ENCODE measurements around the gene CIPC. TPM values are rescaled to one million over a fixed set of nuclear protein-coding genes. Genes with fewer than 3 reads are reported as not detected.

The CIPC gene
- total and polyA plus RNA-seq, 2 of the 13 experiments (the other 11 are each of a cell fraction or from before 2014, with no cell fraction given) = 7.6 to 13.9 TPM

DNA sequence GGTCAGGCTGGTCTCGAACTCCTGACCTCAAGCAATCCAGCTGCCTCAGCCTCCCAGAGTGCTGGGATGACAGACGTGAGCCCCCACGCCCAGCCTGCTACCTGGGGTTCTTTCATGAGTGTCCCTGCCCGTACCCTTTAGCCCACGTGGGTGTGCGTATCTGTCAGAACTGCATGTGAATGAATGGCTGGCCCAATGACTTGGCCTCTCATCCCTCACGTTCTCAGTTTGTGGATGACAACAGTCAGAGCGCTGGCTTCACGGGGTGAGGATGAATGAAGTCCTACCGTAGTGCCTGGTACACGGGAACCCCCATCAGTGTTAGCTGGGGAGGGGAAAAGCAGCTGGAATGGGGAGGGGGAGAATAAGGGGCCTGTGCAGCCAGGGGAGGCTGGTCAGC lies 59.7 kb downstream of the CIPC start:
- WGBS (ENCODE audit: low lambda C conversion rate) = 26% methylated on average over 8 of the region's 11 CpGs

DNA sequence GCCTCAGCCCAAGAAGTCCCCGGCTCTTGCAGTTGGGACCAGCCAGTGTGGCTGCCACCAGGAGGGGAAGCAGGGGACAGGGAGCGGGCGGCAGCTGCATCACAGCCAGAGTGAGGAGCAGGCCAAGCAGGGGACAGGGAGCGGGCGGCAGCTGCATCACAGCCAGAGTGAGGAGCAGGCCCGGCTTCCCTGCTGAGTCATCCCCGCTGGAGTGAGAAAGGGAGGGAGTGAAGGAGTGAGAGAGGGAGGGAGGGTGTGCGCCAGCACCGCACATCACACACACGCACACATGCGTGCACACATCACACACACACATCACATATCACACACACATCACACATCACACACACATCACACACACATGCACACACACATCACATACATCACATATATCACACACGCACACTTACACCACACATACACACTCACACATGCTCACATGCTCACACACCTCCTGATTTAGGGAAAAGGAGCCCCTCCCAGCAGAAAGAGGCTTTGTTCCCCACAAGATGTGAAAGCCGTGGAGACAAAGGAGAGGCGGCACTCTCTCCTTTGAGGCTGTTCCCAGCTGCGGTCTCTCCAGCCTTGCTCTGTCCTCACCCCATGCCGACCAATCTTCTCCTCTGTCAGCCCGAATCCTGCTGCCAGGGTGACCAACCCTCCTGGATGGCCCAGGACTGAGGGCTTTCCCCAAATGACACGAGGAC lies 60.3 kb downstream of the CIPC start:
- Histone ChIP-seq H3K4me1 (ENCODE audit: insufficient read depth, low read length) (no peaks in the 10 kb centered on the region), H3K27ac (ENCODE audit: extremely low read length, insufficient read depth, low read length) (no peak overlapping the region), H3K4me2 (ENCODE audit: low read depth, low read length) (no peak overlapping the region; the same call in 1 of the 2 replicates), H3K9me3 (ENCODE audit: low read length) (no peaks in the 10 kb centered on the region), H3K79me2 (ENCODE audit: insufficient read depth, low read length) (no peaks in the 10 kb centered on the region), H3K9ac (ENCODE audit: insufficient read depth, low read depth, low read length) (no peak overlapping the region), H3K4me3 (replicated peaks in 1 of 3; ENCODE audit: insufficient read depth in 1 of 3, low read depth in 2 of 3, low read length in 3 of 3) (no peak overlapping the region), H4K20me1 (ENCODE audit: insufficient read depth, low read length) (no peaks in the 10 kb centered on the region), H3K27me3 (ENCODE audit: control insufficient read depth in 1 of 2, insufficient read depth in 2 of 2, low read length in 2 of 2) (peaks cover 0 to 23% of the 10 kb centered on the region in 2 experiments; a peak in 3 of 5 replicates), H2AFZ (ENCODE audit: low read length) (no peak overlapping the region), H3K36me3 (replicated peaks in 1 of 2; ENCODE audit: control insufficient read depth in 1 of 2, insufficient read depth in 2 of 2, low read length in 2 of 2) (no peaks in the 10 kb centered on the region)
- FAIRE-seq (no peak), DNase-seq (ENCODE audit: low spot score) (no peak), ATAC-seq (peak; percentile 91)
- WGBS (ENCODE audit: low lambda C conversion rate) = 20% methylated on average over 18 of the region's 18 CpGs
- intact Hi-C loops (cut with micrococcal nuclease; ENCODE audit: unreplicated experiment) = loop anchor here (10.0 kb wide), 1 partner anchor 396 kb away; no protein-coding TSS in a partner anchor
- in situ Hi-C loops (cut with HindIII; ENCODE audit: extremely low pct_ligation_motif_present, low pct_unique_long_range_greater_than_20kb) = no loop called here
- no TSS peak for BruUV-seq (replicated peaks)
- TF ChIP-seq ZNF275 (CRISPR knock-in tag; IDR thresholded peaks at IDR 0.05; ENCODE audit: borderline replicate concordance) (no peak), ZFX (CRISPR knock-in tag; IDR thresholded peaks at IDR 0.05; ENCODE audit: low read depth) (0 out of 2 replicates have a peak, but pooled peaks have one; percentile 24), RFX1 (IDR thresholded peaks at IDR 0.05) (no peak), MAFK (conservative IDR thresholded peaks at IDR 0.05 in 1 of 2, IDR thresholded peaks at IDR 0.05 in 1 of 2; ENCODE audit: low read length in 2 of 2) (peak in 1 of 2 experiments; percentile 25; a peak in 1 of 4 replicates), FOXP1 (IDR thresholded peaks at IDR 0.05) (0 out of 2 replicates have a peak, but pooled peaks have one; percentile 21), FOXP1 (CRISPR knock-in tag; IDR thresholded peaks at IDR 0.05) (no peak), NFE2 (CRISPR knock-in tag; IDR thresholded peaks at IDR 0.05) (peak; percentile 73; the same call in 1 of the 2 replicates), NFE2L2 (IDR thresholded peaks at IDR 0.05; ENCODE audit: low read length) (peak; percentile 46; the same call in 1 of the 2 replicates), NFYB (CRISPR knock-in tag; IDR thresholded peaks at IDR 0.05) (no peak), JARID2 (CRISPR knock-in tag; IDR thresholded peaks at IDR 0.05; ENCODE audit: insufficient replicate concordance) (no peak), FOSL2 (CRISPR knock-in tag; IDR thresholded peaks at IDR 0.05) (peak; percentile 62)
- ChIA-PET POLR2A (no interaction called here), CTCF (ENCODE audit: low intra/inter-chr PET ratio, low total read pairs) (no interaction called here)

More for the DNA sequence above, 59.7 kb downstream of the CIPC start:
- Histone ChIP-seq H3K4me1 (ENCODE audit: insufficient read depth, low read length) (no peaks in the 10 kb centered on the region), H3K79me2 (ENCODE audit: insufficient read depth, low read length) (no peaks in the 10 kb centered on the region), H3K27ac (ENCODE audit: extremely low read length, insufficient read depth, low read length) (no peak overlapping the region), H3K27me3 (ENCODE audit: control insufficient read depth in 1 of 2, insufficient read depth in 2 of 2, low read length in 2 of 2) (peaks cover 0 to 23% of the 10 kb centered on the region in 2 experiments; a peak in 3 of 5 replicates), H4K20me1 (ENCODE audit: insufficient read depth, low read length) (no peaks in the 10 kb centered on the region), H3K9me3 (ENCODE audit: low read length) (no peaks in the 10 kb centered on the region), H3K36me3 (replicated peaks in 1 of 2; ENCODE audit: control insufficient read depth in 1 of 2, insufficient read depth in 2 of 2, low read length in 2 of 2) (no peaks in the 10 kb centered on the region), H3K9ac (ENCODE audit: insufficient read depth, low read depth, low read length) (no peak overlapping the region), H3K4me2 (ENCODE audit: low read depth, low read length) (no peak overlapping the region; the same call in 1 of the 2 replicates), H3K4me3 (replicated peaks in 1 of 3; ENCODE audit: insufficient read depth in 1 of 3, low read depth in 2 of 3, low read length in 3 of 3) (no peak overlapping the region), H2AFZ (ENCODE audit: low read length) (no peak overlapping the region)
- ATAC-seq = no peak
- in situ Hi-C loops (cut with HindIII; ENCODE audit: extremely low pct_ligation_motif_present, low pct_unique_long_range_greater_than_20kb) = no loop called here
- ChIA-PET POLR2A (no interaction called here), CTCF (ENCODE audit: low intra/inter-chr PET ratio, low total read pairs) (no interaction called here)
- DNase-seq (ENCODE audit: low spot score) = no peak
- intact Hi-C loops (cut with micrococcal nuclease; ENCODE audit: unreplicated experiment) = loop anchor here (10.0 kb wide), 1 partner anchor 397 kb away; no protein-coding TSS in a partner anchor
- no TSS peak for BruUV-seq (replicated peaks)
- TF ChIP-seq SIN3A (IDR thresholded peaks at IDR 0.05; ENCODE audit: borderline replicate concordance, low read depth, low read length) (no peak), ZNF546 (CRISPR knock-in tag; conservative IDR thresholded peaks at IDR 0.05) (no peak), NCOA5 (CRISPR knock-in tag; IDR thresholded peaks at IDR 0.05) (no peak)
- no peak for FAIRE-seq
